Activated T-cell treated with anti-CD3 and anti-CD28 coated beads for 1 hour (primary cell): ENCODE data around the gene CC2D2A.
"Not testable (repeated sequence)": the region's sequence is repeated elsewhere in the genome, so short reads cannot be mapped to it uniquely, and the experiment has no call there.

Source experiments
- DNase-seq: peaks from one replicate; pipeline ENCODE4 v3.0.0-alpha.2; 2020; ENCODE audit warnings: low read depth

CC2D2A gene

DNA sequence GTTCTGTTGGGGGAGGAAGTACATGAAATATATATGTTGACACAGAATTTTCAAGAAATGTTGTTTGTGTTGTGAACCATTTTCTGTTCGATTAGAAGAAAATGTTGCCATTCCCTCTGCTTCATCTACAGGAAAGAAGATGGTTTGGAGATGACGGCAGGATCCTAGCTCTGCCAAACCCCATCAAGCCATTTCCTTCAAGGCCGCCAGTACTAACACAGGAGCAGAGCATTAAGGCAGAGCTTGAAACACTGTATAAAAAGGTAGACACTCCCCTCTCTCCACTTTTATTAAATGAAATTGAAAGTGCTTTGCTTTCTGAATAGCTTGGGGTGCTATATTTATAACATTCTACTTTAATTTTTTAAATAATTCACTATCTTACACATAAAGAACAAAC lies 46.8 kb downstream of the CC2D2A start:
- DNase-seq = no peak

DNA sequence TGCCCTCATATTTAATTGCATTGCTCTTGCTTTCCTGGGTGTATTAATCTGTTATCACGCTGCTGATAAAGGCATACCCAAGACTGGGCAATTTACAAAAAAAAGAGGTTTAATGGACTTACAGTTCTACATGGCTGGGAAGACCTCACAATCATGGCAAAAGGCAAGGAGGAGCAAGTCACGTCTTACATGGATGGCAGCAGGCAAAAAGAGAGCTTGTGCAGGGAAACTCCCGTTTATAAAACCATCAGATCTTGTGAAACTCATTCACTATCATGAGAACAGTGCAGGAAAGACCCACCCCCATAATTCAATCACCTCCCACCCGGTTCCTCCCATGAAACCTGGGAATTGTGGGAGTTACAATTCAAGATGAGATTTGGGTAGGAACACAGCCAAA lies 48.0 kb downstream of the CC2D2A start:
- DNase-seq = not testable (repeated sequence)

GRCh38 chr4:15521442-15522039 lies 51.9 kb downstream of the CC2D2A start:
- DNase-seq = no peak

GRCh38 chr4:15525080-15525479 lies 55.4 kb downstream of the CC2D2A start:
- DNase-seq = no peak

DNA sequence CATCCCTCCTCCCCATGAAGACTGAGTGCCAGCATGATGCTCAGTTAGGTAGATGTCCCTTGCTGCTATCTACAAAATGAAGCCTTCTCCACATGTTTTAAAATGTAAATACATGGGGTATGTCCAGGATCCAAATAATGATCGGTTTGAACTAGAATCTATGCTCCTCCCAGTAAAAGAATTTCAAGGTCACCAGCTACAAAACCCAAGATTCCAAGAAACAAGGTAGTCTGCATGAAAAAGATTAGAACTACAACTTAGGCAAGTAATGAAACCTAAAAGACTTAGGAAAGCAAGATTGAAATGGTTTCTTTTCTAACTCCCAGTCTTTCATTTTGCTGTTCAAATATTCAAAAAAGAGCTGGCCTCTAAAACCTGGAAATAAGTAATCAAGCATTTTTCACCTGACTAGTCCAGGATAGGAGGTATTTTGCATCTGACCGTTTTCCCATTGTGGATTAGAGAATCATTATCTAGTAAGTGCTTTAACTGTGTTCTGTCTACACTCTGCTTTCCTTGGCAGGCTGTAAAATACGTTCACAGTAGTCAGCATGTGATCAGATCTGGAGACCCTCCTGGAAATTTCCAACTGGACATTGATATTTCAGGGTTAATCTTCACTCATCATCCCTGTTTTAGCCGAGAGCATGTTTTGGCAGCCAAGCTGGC lies 57.4 kb downstream of the CC2D2A start:
- no peak for DNase-seq

DNA sequence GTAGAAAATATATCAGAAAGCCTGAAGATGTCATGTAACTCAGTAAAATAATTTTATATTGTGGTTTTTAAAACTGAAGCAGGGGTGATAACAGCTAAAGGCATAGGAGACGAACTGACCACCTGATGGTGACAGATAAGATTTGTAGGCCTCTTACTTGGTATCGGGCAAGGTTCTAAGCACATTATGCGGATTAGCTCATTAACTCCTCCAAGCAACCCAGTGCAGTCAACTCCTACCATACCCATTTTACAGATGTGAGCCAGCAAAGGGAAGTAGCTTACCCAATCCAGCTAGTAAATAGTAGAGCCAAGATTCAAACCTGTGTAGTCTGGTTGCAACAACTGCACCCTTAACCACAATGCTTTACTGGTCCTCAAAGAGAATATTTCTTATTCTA lies 62.1 kb downstream of the CC2D2A start:
- DNase-seq = no peak

- no peak for DNase-seq
Observed at GRCh38 chr4:15533817-15534216, 64.1 kb downstream of the CC2D2A start.

- no peak for DNase-seq
Observed at GRCh38 chr4:15535599-15535998, 65.9 kb downstream of the CC2D2A start.

DNA sequence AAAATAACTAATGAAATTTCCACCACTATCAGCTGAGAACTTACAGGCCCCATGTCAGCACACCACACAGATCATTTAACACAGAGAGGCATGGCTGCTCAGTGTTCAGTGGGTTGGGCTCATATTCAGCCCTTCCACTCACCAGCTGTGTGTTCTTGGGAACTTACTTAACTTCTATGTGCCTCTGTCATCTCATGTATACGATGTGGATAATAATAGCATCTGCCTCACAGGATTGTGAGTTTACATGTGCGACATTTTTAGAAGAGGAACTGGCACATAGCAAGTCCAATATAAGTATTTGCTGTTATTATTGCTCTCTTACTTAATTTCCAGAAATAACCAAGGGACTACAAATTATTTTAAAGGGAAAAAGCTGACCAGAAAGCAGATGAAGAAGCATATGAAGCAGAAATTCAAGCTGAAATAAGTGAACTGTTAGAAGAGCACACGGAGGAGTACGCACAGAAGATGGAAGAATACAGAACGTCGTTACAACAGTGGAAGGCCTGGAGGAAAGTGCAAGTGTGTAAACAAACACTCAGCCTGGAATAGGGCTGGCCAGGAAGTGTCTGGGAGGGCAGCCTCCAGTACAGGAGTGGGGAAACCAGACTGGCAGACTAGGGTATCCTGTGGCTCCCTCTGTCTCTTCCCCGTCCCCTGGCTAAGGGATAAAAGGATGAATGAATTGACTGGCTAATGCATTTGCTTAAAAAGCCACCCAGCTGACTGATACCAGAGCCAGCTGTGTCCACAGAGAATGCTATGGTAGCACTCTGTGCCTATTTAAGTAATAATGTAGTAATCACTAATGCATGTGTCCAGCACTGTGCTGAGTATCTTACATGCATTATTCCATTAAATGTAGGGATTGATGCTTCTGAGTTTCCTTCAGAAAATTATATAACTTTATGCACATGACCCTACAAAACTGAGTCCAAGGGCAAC lies 67.1 kb downstream of the CC2D2A start:
- no peak for DNase-seq

GRCh38 chr4:15541941-15542340 lies 72.3 kb downstream of the CC2D2A start:
- no peak for DNase-seq

DNA sequence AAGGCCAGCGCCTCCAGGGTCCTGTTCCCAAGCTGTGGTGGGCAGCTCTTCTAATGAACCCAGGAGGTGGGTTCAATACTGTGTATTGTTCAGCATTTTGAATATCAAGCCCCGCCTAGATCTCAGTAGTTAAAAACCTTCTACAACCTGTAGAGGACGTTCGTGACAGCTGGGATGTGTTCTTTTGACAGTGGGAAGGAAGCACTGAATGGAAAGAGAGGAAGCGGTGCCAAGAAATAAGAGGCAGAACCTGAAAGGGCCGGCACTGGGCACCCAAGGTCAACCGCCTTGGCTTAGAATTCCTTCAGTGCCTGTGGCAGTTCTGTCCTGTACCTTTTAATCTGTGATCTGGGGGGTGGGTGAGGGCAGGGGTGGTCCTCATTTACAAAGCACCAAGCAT lies 73.1 kb downstream of the CC2D2A start:
- no peak for DNase-seq

DNA sequence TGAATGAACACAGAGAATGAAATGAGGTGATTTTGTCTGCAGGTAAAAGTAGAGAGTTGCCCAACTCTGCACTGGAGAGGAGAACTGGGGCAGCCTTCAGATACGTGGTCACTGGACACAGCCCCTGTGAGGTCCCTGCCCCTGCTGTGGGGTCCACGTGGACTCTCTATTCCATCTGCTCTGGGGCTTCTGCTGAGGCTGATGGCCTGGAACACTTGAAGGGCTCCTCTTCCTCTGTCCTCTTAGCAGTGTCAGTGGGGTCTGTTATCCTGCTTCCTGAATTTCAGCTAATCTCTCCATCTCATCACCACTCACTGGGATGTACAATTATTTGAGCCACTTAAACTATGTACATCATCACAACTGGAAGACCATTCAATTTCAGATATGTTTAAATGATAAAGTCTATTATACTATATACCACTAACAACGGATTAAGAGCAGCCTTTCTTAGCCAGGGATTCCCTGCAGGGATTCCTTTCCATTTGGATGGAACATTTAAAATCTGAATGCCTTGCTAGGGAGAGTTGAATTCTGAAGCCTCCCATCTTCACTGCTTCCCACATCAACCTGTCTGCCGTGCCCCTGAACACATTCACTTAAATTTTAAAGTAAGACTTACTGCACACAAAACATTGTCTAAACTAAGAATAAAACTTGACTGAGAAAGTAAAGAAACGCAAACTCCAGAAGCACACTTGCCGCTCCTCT lies 74.0 kb downstream of the CC2D2A start:
- DNase-seq = no peak

DNA sequence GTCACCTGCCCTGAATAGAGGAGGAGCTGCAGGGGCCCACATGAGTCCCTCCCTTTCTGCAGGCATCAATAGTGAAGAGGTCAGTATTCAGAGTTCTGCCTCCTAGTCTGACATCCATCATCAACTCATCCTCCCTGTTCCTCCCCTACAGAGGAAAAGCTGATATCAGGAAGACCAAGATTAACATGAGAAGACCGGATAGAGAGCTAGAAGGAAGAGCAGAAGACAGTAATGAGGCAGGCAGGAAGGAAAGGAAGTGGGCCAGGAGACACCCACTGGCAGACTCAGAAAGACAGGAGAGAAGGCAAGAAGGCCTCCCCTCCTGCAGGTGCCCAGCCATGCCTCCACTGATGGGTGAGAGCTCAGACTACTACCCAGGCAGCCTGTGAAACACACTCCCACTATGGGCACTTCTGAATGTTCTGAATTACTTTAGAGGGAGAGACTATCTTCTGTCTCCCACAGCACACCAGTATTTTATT lies 74.6 kb downstream of the CC2D2A start:
- no peak for DNase-seq

GRCh38 chr4:15545371-15545770 lies 75.7 kb downstream of the CC2D2A start:
- no peak for DNase-seq

GRCh38 chr4:15547392-15547791 lies 77.7 kb downstream of the CC2D2A start:
- no peak for DNase-seq

- no peak for DNase-seq
Observed at GRCh38 chr4:15550491-15550890, 80.8 kb downstream of the CC2D2A start.

GRCh38 chr4:15551740-15552446 lies 82.2 kb downstream of the CC2D2A start:
- DNase-seq = no peak

DNA sequence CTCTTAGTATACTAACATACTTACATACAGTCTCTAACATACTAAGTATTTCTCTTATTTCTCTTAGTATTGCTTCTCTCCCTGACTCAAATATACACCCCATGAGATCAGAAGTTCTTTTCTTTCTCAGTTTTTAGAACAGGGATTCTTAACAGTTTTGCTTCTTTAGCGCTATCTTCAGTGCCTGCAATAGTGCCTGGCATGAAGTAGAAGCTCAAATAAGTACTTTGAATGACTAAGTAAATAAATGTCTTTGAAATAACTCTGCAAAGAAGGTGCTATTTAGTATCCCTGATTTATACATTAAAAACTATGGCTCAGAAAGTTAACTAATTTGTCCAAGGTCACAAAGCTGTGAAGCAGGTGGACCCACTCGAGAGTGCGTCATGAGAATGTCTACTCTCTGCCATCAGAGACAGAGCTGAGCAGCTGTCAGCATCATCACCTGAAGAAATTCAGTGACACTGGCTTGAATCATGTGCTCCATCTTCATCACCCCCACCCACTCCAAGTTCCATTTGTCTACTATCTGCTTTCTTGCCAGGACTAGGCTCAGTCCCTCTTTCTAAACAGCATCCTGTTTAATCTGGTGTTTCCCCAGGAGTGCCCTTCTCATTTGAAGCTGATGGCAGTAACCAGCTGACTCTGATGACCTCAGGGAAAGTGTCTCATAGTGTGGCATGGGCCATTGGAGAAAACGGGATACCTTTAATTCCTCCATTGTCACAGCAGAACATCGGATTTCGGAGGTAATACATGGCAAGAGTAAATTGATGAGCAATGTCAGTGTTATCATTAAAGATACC lies 83.1 kb downstream of the CC2D2A start:
- DNase-seq = no peak

GRCh38 chr4:15556511-15557092 lies 86.9 kb downstream of the CC2D2A start:
- DNase-seq = no peak
